ENCODE results near the gene CFAP61.

CFAP61 gene

DNA sequence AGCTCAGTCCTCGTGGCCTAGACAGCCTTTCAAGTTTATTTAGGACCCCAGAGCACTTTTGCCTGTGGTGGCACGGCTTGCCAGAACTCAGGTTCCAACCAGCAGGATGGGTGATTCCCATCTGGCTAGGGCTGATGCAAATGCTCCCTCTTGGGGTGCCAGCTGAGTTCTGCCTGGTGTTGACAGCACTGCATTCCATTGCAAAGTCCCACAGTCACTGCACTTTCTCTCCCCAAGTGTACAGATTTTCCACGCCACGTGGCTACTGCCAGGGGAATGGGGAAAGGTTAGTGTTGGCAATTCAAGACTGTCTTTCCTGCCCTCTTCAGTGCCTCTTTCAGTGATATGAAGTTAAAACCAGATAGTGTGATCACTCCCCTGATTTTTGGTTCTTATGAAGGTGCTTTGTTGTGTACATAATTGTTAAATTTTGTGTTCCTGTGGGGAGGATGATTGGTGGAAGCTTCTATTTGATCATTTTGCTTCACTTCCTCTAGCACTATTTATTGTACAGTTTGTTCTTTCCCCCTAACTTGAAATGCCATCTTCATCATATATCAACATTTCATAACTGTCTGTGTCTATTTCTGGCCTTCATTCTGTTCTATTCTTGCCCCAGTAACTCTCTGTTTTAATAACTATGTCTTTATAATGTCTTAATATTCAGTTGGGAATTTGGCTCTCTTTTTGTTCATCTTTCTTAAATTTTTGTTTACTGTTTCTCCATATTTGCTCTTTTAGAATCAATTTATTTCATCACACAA, 86.2 kb downstream of the CFAP61 start:
- Histone ChIP-seq H3K4me1 (ENCODE audit: insufficient read depth, low read length) (no peaks in the 10 kb centered on the region), H3K9ac (ENCODE audit: low read depth, low read length) (no peak overlapping the region), H3K27me3 (ENCODE audit: insufficient read depth, low read length) (no peaks in the 10 kb centered on the region), H3K9me3 (ENCODE audit: insufficient read depth, low read depth, low read length) (no peaks in the 10 kb centered on the region), H3K36me3 (ENCODE audit: insufficient read depth, low read depth, low read length) (no peaks in the 10 kb centered on the region), H3K4me3 (ENCODE audit: low read length) (no peak overlapping the region), H3K27ac (ENCODE audit: low read length) (no peak overlapping the region)

DNA sequence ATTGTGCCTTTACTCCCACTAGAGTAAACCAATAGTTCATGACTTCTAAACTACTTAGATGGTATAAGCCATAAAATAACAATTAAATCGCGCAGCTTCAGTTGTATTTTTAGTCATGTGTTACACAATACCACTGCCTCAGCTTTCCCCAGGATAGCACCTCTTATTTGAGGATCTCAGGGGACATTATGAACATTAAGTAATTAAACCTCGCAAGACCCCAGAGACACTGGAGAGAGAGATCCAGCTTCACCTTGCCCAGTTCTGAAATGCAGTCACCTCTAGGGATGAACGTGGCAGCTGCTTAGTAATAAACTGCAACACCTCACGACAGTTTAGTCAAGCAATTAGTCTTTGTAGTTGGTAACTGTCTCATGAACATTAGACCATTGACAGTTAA, 87.1 kb downstream of the CFAP61 start:
- H3K9me3 ChIP-seq (ENCODE audit: insufficient read depth, low read depth, low read length): no peaks in the 10 kb centered on the region
- H3K27ac ChIP-seq (ENCODE audit: low read length): no peak overlapping the region
- H3K4me1 ChIP-seq (ENCODE audit: insufficient read depth, low read length): no peaks in the 10 kb centered on the region
- no peak overlapping the region for H3K9ac ChIP-seq (ENCODE audit: low read depth, low read length)
- no peak overlapping the region for H3K4me3 ChIP-seq (ENCODE audit: low read length)
- no peaks in the 10 kb centered on the region for H3K27me3 ChIP-seq (ENCODE audit: insufficient read depth, low read length)
- no peaks in the 10 kb centered on the region for H3K36me3 ChIP-seq (ENCODE audit: insufficient read depth, low read depth, low read length)

DNA sequence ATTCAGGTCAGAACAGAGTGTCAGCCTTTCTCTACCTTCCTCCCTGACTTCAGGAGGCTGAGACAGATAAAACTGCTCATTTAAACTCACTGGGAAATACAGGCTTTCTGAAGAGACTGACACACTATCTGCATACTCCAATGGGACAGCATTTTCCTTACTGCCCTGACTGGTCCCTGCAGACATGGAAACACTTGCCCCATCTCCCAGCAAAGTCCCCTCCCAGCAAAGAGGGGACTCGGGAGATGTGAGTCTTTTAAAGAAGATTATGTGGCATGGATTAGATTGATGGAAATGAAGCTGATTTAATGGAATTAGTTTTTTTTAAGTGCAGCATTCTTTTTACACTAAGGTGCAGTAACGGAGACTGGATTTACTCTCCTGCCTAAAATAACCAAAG, 90.8 kb downstream of the CFAP61 start:
- Histone ChIP-seq H3K9ac (ENCODE audit: low read depth, low read length) (no peak overlapping the region), H3K27ac (ENCODE audit: low read length) (no peak overlapping the region), H3K36me3 (ENCODE audit: insufficient read depth, low read depth, low read length) (no peaks in the 10 kb centered on the region), H3K4me3 (ENCODE audit: low read length) (no peak overlapping the region), H3K27me3 (ENCODE audit: insufficient read depth, low read length) (no peaks in the 10 kb centered on the region), H3K9me3 (ENCODE audit: insufficient read depth, low read depth, low read length) (peaks cover 8% of the 10 kb centered on the region), H3K4me1 (ENCODE audit: insufficient read depth, low read length) (no peaks in the 10 kb centered on the region)

DNA sequence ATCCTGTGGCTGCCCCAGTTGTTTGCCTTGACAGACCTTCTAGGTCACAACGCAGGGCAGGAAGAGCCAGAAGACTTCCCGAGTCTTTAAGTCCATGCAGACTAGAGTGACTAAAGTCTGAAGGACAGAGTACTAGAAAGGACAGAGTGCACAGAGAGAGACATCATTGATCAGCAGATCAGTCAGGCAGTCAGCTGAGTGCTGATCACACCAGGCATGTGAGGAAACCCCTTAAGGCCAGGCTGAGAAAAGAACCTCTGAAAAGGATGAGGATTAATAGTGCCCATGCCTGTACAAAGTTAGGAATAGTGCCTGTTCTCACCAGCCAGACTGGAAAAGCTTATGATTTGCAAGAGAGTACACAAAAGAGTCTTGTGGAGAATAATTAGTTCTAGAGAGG, 91.3 kb downstream of the CFAP61 start:
- H3K27me3 ChIP-seq (ENCODE audit: insufficient read depth, low read length): no peaks in the 10 kb centered on the region
- H3K9ac ChIP-seq (ENCODE audit: low read depth, low read length): no peak overlapping the region
- no peak overlapping the region for H3K27ac ChIP-seq (ENCODE audit: low read length)
- H3K36me3 ChIP-seq (ENCODE audit: insufficient read depth, low read depth, low read length): no peaks in the 10 kb centered on the region
- no peak overlapping the region for H3K4me3 ChIP-seq (ENCODE audit: low read length)
- H3K9me3 ChIP-seq (ENCODE audit: insufficient read depth, low read depth, low read length): peaks cover 8% of the 10 kb centered on the region
- no peaks in the 10 kb centered on the region for H3K4me1 ChIP-seq (ENCODE audit: insufficient read depth, low read length)

DNA sequence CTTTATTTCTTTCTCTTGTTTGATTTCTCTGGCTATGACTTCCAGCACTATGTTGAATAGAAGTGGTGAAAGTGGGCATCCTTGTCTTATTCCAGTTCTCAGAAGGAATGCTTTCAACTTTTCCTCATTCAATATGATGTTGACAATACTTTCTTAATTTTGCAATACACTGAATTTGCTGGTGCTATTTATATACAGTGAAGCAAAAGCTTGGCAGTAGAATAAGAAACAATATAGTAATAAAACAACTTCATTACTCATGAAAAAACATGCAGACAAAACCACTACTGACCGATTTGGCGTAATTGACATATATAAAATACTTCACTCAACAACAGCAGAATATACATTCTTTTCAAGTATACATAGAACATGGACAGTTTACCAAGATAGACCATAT, 96.4 kb downstream of the CFAP61 start:
- Histone ChIP-seq H3K27me3 (ENCODE audit: insufficient read depth, low read length) (no peaks in the 10 kb centered on the region), H3K9me3 (ENCODE audit: insufficient read depth, low read depth, low read length) (peaks cover 8% of the 10 kb centered on the region), H3K9ac (ENCODE audit: low read depth, low read length) (no peak overlapping the region)

DNA sequence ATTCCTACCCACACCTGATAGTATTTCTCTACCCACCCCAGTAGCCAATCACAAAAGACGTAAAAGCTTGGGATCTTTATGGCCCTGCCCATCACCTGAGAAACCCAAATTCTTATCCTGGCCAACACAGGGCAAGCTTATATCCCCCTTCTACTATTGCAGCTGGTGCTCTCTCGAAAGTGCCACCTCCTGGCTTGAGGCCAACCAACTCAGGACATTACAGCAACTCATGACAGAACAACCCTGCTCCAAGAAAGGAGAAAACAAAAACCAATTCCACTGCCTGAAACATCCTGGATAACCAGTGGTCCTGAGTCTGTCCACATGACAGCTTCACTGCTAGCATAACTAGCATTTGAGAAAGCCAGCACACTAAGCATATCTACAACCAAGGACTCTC, 97.9 kb downstream of the CFAP61 start:
- Histone ChIP-seq H3K9ac (ENCODE audit: low read depth, low read length) (no peak overlapping the region), H3K4me1 (ENCODE audit: insufficient read depth, low read length) (no peaks in the 10 kb centered on the region), H3K9me3 (ENCODE audit: insufficient read depth, low read depth, low read length) (peaks cover 6% of the 10 kb centered on the region), H3K4me3 (ENCODE audit: low read length) (no peak overlapping the region), H3K36me3 (ENCODE audit: insufficient read depth, low read depth, low read length) (no peaks in the 10 kb centered on the region), H3K27me3 (ENCODE audit: insufficient read depth, low read length) (no peaks in the 10 kb centered on the region), H3K27ac (ENCODE audit: low read length) (no peak overlapping the region)

More for the DNA sequence above, 96.4 kb downstream of the CFAP61 start:
- H3K27ac ChIP-seq (ENCODE audit: low read length): no peak overlapping the region
- H3K4me1 ChIP-seq (ENCODE audit: insufficient read depth, low read length): no peaks in the 10 kb centered on the region
- H3K36me3 ChIP-seq (ENCODE audit: insufficient read depth, low read depth, low read length): no peaks in the 10 kb centered on the region
- H3K4me3 ChIP-seq (ENCODE audit: low read length): no peak overlapping the region

DNA sequence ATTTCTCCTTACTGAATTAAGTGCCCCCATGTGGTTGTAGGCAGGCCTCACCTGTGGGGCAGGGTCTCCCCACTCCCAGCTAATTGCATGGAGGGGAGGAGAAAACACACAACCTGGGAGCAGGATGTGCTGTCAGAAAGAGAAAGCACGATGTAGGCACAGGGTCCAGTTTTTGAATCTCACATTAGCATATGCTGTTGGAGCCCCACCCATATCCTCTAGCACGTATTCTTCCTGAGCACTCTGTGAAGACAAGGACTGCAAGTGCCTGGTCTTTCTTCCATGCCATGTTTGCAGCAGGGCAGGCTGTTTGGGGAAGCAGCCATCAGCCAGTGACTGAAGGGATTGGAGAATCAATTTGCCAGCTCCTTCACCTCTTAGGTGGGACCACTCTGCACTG, 108.2 kb downstream of the CFAP61 start:
- H3K27me3 ChIP-seq (ENCODE audit: insufficient read depth, low read length): no peaks in the 10 kb centered on the region

DNA sequence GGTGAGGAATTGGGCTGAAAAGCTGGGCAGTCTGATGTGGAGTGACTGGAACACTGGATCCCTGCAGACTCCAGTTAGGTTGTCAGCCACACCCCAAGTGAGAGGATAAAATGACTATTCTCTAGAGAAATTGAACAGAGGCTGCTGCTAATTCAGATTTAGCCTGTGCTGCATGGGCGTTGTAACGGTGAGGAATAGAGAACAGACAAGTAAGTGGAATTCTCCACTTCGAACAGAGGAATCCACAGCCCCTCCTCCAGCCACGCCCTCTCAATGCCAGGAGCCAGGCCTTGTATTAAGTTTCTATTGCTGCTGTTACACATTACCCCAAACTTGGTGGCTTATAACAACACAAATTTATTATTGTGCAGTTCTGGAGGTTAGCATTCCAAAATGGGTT, 109.3 kb downstream of the CFAP61 start:
- Histone ChIP-seq H3K36me3 (ENCODE audit: insufficient read depth, low read depth, low read length) (no peaks in the 10 kb centered on the region), H3K9me3 (ENCODE audit: insufficient read depth, low read depth, low read length) (0 out of 2 replicates have a peak, but pooled peaks cover 4% of the 10 kb centered on the region), H3K27ac (ENCODE audit: low read length) (no peak overlapping the region), H3K9ac (ENCODE audit: low read depth, low read length) (no peak overlapping the region), H3K4me1 (ENCODE audit: insufficient read depth, low read length) (no peaks in the 10 kb centered on the region), H3K27me3 (ENCODE audit: insufficient read depth, low read length) (no peaks in the 10 kb centered on the region), H3K4me3 (ENCODE audit: low read length) (no peak overlapping the region)

More for the DNA sequence above, 108.2 kb downstream of the CFAP61 start:
- H3K27ac ChIP-seq (ENCODE audit: low read length): no peak overlapping the region
- H3K9me3 ChIP-seq (ENCODE audit: insufficient read depth, low read depth, low read length): 0 out of 2 replicates have a peak, but pooled peaks cover 4% of the 10 kb centered on the region
- no peak overlapping the region for H3K9ac ChIP-seq (ENCODE audit: low read depth, low read length)
- H3K4me1 ChIP-seq (ENCODE audit: insufficient read depth, low read length): no peaks in the 10 kb centered on the region
- H3K4me3 ChIP-seq (ENCODE audit: low read length): no peak overlapping the region
- no peaks in the 10 kb centered on the region for H3K36me3 ChIP-seq (ENCODE audit: insufficient read depth, low read depth, low read length)

DNA sequence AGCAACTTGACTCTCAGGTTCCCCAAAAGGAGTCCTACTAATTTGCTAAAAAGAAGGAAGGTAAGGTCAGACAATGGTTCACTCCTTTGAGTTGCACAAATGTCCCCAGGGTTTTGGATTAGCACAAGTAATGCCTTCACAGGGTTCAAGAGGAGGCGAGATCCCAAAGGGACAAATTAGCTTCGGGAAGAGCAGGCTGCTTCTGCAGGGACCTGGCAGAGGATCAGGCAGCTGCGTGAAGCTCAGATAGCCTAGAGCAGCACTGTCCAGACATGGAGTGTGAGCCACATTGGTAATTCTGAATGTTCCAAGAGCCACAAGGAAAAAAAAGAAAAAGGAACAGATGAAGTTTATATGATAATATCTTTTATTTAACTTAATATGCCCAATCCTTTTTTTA, 115.4 kb downstream of the CFAP61 start:
- H3K27me3 ChIP-seq (ENCODE audit: insufficient read depth, low read length): no peaks in the 10 kb centered on the region
- H3K9ac ChIP-seq (ENCODE audit: low read depth, low read length): no peak overlapping the region
- no peaks in the 10 kb centered on the region for H3K36me3 ChIP-seq (ENCODE audit: insufficient read depth, low read depth, low read length)
- no peaks in the 10 kb centered on the region for H3K4me1 ChIP-seq (ENCODE audit: insufficient read depth, low read length)
- peaks cover 3% of the 10 kb centered on the region; the same call in 1 of the 2 replicates for H3K9me3 ChIP-seq (ENCODE audit: insufficient read depth, low read depth, low read length)
- no peak overlapping the region for H3K27ac ChIP-seq (ENCODE audit: low read length)
- no peak overlapping the region for H3K4me3 ChIP-seq (ENCODE audit: low read length)

DNA sequence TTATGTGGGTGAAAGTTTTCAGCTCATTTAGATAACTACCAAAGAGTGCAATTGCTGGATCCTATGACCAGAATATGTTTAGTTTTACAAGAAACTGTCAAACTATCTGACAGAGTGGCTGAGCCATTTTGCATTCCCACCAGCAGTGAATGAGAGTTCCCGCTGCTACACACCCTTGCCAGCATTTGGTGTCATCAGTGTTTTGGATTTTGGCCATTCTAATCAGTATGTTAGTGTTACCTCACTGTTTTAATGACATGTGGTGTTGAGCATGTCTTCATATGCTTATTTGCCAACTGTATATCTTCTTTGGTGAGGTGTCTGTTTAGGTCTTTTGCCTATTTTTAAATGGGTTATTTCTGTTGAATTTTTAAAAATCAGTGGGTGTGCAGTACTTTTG, 120.9 kb downstream of the CFAP61 start:
- no peaks in the 10 kb centered on the region for H3K27me3 ChIP-seq (ENCODE audit: insufficient read depth, low read length)
- H3K4me1 ChIP-seq (ENCODE audit: insufficient read depth, low read length): no peaks in the 10 kb centered on the region
- H3K27ac ChIP-seq (ENCODE audit: low read length): no peak overlapping the region
- no peak overlapping the region for H3K9ac ChIP-seq (ENCODE audit: low read depth, low read length)
- no peaks in the 10 kb centered on the region for H3K36me3 ChIP-seq (ENCODE audit: insufficient read depth, low read depth, low read length)
- no peak overlapping the region for H3K4me3 ChIP-seq (ENCODE audit: low read length)
- H3K9me3 ChIP-seq (ENCODE audit: insufficient read depth, low read depth, low read length): peaks cover 3% of the 10 kb centered on the region; the same call in 1 of the 2 replicates

DNA sequence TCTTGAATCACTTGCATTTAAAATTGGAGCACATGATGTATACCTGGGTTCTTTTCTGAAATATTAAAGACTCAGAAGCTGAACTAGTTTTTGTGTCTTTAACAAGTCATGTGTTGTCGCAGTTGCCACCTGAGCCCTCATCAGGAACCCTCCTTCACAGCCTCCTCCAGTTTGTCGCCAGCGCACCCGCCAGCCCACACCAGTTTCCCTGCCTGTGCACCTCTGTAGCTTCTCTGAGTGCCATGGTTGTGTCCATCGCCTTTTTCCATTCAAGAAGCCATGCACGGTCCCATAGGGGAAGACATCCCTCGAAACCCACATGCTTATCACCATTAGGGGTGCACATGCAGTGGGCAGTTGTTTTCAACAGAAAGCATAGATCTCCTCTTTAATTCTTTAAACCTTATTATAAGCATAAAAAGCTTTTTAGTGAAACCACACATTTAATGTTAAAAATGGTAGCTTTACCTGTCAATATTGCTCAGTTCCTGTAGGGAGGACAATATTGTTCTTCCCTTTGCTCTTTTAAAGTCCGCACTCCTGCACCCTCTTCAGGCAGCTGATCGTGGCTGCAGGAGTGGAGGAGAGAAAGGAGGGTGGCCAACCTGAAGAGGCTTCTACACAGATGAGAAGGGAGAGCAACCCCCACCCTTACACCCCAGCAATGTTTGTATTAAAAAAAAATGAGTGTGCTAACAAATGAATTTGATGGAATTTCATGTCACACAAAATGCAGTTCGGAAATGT, 121.9 kb downstream of the CFAP61 start:
- no peaks in the 10 kb centered on the region for H3K4me1 ChIP-seq (ENCODE audit: insufficient read depth, low read length)
- H3K36me3 ChIP-seq (ENCODE audit: insufficient read depth, low read depth, low read length): no peaks in the 10 kb centered on the region
- H3K9ac ChIP-seq (ENCODE audit: low read depth, low read length): no peak overlapping the region
- H3K27ac ChIP-seq (ENCODE audit: low read length): no peak overlapping the region
- no peaks in the 10 kb centered on the region for H3K27me3 ChIP-seq (ENCODE audit: insufficient read depth, low read length)
- H3K4me3 ChIP-seq (ENCODE audit: low read length): no peak overlapping the region
- H3K9me3 ChIP-seq (ENCODE audit: insufficient read depth, low read depth, low read length): peaks cover 3% of the 10 kb centered on the region; the same call in 1 of the 2 replicates

DNA sequence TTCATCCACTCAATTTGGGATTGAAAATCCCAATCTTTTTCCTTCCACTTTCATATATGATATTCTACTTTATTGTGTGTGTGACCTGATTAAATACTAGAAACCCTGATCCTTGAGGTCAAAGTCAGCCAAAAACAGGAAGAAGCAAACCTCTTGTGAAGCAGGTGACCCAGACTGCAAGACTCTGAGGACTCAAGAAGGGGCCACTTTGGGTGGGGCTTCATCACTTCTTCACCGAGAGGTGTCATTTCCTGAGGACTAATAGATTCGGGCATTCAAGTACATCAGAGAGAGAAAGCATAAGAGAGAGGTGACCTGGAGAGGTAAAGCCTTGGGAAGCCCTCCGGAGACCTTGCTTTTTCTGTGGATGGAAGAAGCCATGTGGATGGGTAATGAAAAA, 129.0 kb downstream of the CFAP61 start:
- no peaks in the 10 kb centered on the region for H3K9me3 ChIP-seq (ENCODE audit: insufficient read depth, low read depth, low read length)
- H3K4me1 ChIP-seq (ENCODE audit: insufficient read depth, low read length): no peaks in the 10 kb centered on the region
- H3K9ac ChIP-seq (ENCODE audit: low read depth, low read length): no peak overlapping the region
- H3K36me3 ChIP-seq (ENCODE audit: insufficient read depth, low read depth, low read length): no peaks in the 10 kb centered on the region
- H3K27ac ChIP-seq (ENCODE audit: low read length): no peak overlapping the region
- no peak overlapping the region for H3K4me3 ChIP-seq (ENCODE audit: low read length)
- no peaks in the 10 kb centered on the region for H3K27me3 ChIP-seq (ENCODE audit: insufficient read depth, low read length)
